A549 (cell line): Measurements from ENCODE around the gene HLCS. TPM values are rescaled to one million over a fixed set of nuclear protein-coding genes. Genes with fewer than 3 reads are reported as not detected.
A peak's percentile ranks its signal among the peaks of the same experiment; 100 is the strongest.

Experiments used
- ATAC-seq, 2 experiments: fragments of 200-7000 bp in 1 of 2; fragments of >200 bp in 1 of 2; cut with Nextera tagmentation in 1 of 2; cut with Tn5 transposase in 1 of 2; 3 replicates each; pipeline versions ENCODE4 v1.8.0 to v1.9.1; 2018 to 2020; ENCODE audit warnings: mild to moderate bottlenecking in 1 of 2, moderate library complexity in 1 of 2
- CTCF ChIA-PET: fragments of 300-600 bp; sonication (Branson Sonifier 250); formaldehyde crosslinking; extraction: SDS; loops from one replicate; lab custom pipeline; 2021; ENCODE audit warnings: antibody characterized with exemption, inconsistent platforms; lab: Yijun Ruan, JAX
- POLR2A ChIA-PET: fragments of 350-600 bp; formaldehyde crosslinking; extraction: SDS; loops from one replicate; lab custom pipeline; 2021; ENCODE audit warnings: antibody characterized with exemption, inconsistent platforms; lab: Yijun Ruan, JAX
- DNase-seq, 2 experiments: peaks; one replicate each; pipeline versions ENCODE4 v3.0.0 to v3.0.0-alpha.2; 2011 to 2016; ENCODE audit warnings: low read depth in 1 of 2, low spot score in 1 of 2
- FAIRE-seq: peaks from 2 replicates; lab custom pipeline; 2011; peaks lifted over from hg19 to GRCh38; lab: Jason Lieb, UNC
- H3K27ac ChIP-seq, 2 experiments: fragments of >200 bp; sonication (Bioruptor Twin); formaldehyde crosslinking; 3 replicates each; pipeline ENCODE4 v1.5.1; 2016 to 2017
- H3K4me1 ChIP-seq: fragments of >200 bp; sonication (Bioruptor Twin); formaldehyde crosslinking; 3 replicates; pipeline ENCODE4 v1.6.1; 2016
- H3K4me2 ChIP-seq: fragments of >200 bp; sonication (Bioruptor Twin); formaldehyde crosslinking; 3 replicates; pipeline ENCODE4 v1.6.1; 2016
- H3K4me3 ChIP-seq: fragments of >200 bp; sonication (Bioruptor Twin); formaldehyde crosslinking; 3 replicates; pipeline ENCODE4 v1.5.1; 2016
- H3K9me3 ChIP-seq: fragments of >200 bp; sonication (Bioruptor Twin); formaldehyde crosslinking; 3 replicates; pipeline ENCODE4 v1.6.1; 2016
- ATOH8 ChIP-seq: fragments of 250-450 bp; sonication (Bioruptor Pico); IDR thresholded peaks from 2 replicates; pipeline ENCODE4 v1.5.0; 2020; ENCODE audit warnings: low read depth, mild to moderate bottlenecking, moderate library complexity
- BHLHE40 ChIP-seq: IDR thresholded peaks from 2 replicates; pipeline ENCODE4 v1.6.1; 2012; ENCODE audit warnings: low read depth, low read length, inconsistent platforms
- CBX2 ChIP-seq: fragments of 200-600 bp; sonication (generic); IDR thresholded peaks from 2 replicates; pipeline ENCODE4 v1.6.1; 2016; ENCODE audit warnings: low read depth, mild to moderate bottlenecking, borderline replicate concordance
- CBX8 ChIP-seq: fragments of 200-600 bp; sonication (generic); IDR thresholded peaks from 2 replicates; pipeline ENCODE4 v1.6.1; 2016
- CEBPB ChIP-seq, 2 experiments: fragments of >200 bp in 1 of 2; sonication (Bioruptor Twin) in 1 of 2; formaldehyde crosslinking in 1 of 2; IDR thresholded peaks; 2 replicates each; pipeline ENCODE4 v1.6.1; 2012 to 2016
- CHD4 ChIP-seq: fragments of 200-600 bp; sonication (generic); IDR thresholded peaks from 2 replicates; pipeline ENCODE4 v1.6.1; 2016; ENCODE audit warnings: antibody characterized with exemption, mild to moderate bottlenecking, borderline replicate concordance
- HEYL ChIP-seq: fragments of 250-450 bp; sonication (Bioruptor Pico); IDR thresholded peaks from 2 replicates; pipeline ENCODE4 v1.8.0; 2021; ENCODE audit warnings: mild to moderate bottlenecking, moderate library complexity
- MAX ChIP-seq: IDR thresholded peaks from 2 replicates; pipeline ENCODE4 v1.6.1; 2012
- NR3C1 ChIP-seq: fragments of >200 bp; sonication (Bioruptor Twin); formaldehyde crosslinking; IDR thresholded peaks from 3 replicates; pipeline ENCODE4 v1.6.1; 2017
- PHF8 ChIP-seq: fragments of 200-600 bp; sonication (generic); IDR thresholded peaks from 2 replicates; pipeline ENCODE4 v1.6.1; 2016; ENCODE audit warnings: low read depth, mild to moderate bottlenecking, antibody characterized with exemption, moderate library complexity, borderline replicate concordance
- RAD21 ChIP-seq, 2 experiments: fragments of >200 bp in 1 of 2; sonication (Bioruptor Twin) in 1 of 2; formaldehyde crosslinking in 1 of 2; IDR thresholded peaks in 1 of 2; conservative IDR thresholded peaks in 1 of 2; 2 replicates in 1 of 2; 3 replicates in 1 of 2; pipeline ENCODE4 v1.6.1; 2012 to 2018; ENCODE audit warnings: inconsistent platforms in 1 of 2
- RFX5 ChIP-seq: fragments of 450-650 bp; IDR thresholded peaks from 2 replicates; pipeline ENCODE4 v1.7.1; 2014; ENCODE audit warnings: antibody characterized with exemption, mild to moderate bottlenecking, moderate library complexity
- RNF2 ChIP-seq: fragments of 200-600 bp; sonication (generic); IDR thresholded peaks from 2 replicates; pipeline ENCODE4 v1.6.1; 2016; ENCODE audit warnings: low read depth, mild to moderate bottlenecking, antibody characterized with exemption, moderate library complexity, borderline replicate concordance
- SREBF2 ChIP-seq: fragments of 450-650 bp; IDR thresholded peaks from 2 replicates; pipeline ENCODE4 v1.6.1; 2014; ENCODE audit warnings: mild to moderate bottlenecking, moderate library complexity
- TFCP2L1 ChIP-seq: fragments of 250-450 bp; sonication (Bioruptor Pico); IDR thresholded peaks from 2 replicates; pipeline ENCODE4 v1.5.0; 2021; ENCODE audit warnings: mild to moderate bottlenecking
- TP53 ChIP-seq: fragments of 250-450 bp; sonication (Bioruptor Pico); IDR thresholded peaks from 2 replicates; pipeline ENCODE4 v1.5.0; 2021; ENCODE audit warnings: mild to moderate bottlenecking, moderate library complexity
- ZNF302 ChIP-seq: fragments of 250-450 bp; sonication (Bioruptor Pico); IDR thresholded peaks from 2 replicates; pipeline ENCODE4 v1.9.0; 2021; ENCODE audit warnings: inconsistent platforms, mild to moderate bottlenecking, moderate library complexity
- whole genome bisulfite sequencing: methylation state at CpG from one replicate; pipeline ENCODE4 v1.1.6; 2017; ENCODE audit errors: missing lambda C conversion rate; 5-methylcytosine and 5-hydroxymethylcytosine counted together
- polyA plus RNA-seq, 4 experiments: library from polyadenylated mRNA; depleted of rRNA in 3 of 4; stranded (reverse); fragments of >200 nt; fragmentation: RNase III in 1 of 4; extraction: RNeasy Plus Mini Kit Qiagen cat#74134 plus additional on column Dnase treatment in 1 of 4; gene quantifications; 2 replicates in 3 of 4; 3 replicates in 1 of 4; pipeline ENCODE4 v1.2.3, GENCODE V29; 2011 to 2017
- TF ChIP-seq, protein P1 (sequence below): fragments of 250-450 bp; sonication (Bioruptor Pico); IDR thresholded peaks from 2 replicates; pipeline ENCODE4 v1.5.0; 2021; ENCODE audit warnings: mild to moderate bottlenecking, moderate library complexity, borderline replicate concordance

HLCS gene
- polyA plus RNA-seq, 2 of the 4 experiments (the other 2 are of a cell fraction): 8.4 to 24.3 TPM

GRCh38 chr21:36722370-36723368, 243.8 kb downstream of the HLCS start:
- WGBS: 90% methylated on average over 19 of the region's 25 CpGs

DNA sequence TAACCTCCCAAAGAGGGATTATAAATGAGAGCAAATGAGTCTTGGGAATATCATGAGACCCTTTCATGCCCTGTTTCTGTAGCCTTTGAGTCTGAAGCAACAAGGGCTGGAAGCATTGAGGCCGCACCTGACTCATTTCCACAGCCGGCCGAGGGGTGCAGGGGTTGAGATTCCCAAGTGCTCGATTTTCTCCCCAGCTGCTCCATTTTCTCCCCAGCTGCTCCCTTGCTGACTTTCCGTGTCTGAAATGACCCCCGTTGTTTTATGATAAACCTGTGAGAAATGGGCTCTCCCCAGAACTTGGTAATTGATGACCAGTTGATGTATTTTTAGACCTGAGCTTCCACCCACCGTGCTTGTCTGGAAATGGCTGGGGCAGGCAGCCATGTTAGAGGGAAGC, 244.7 kb downstream of the HLCS start:
- POLR2A ChIA-PET: no interaction called here

More at GRCh38 chr21:36722370-36723368, 243.8 kb downstream of the HLCS start:
- H3K4me2 ChIP-seq: no peak overlapping the region
- ChIA-PET CTCF (interaction anchor here (0.6 to 1.3 kb wide), 2 partner anchors 8 to 14 kb away, joined by 3 to 4 read pairs; no protein-coding TSS in a partner anchor), POLR2A (no interaction called here)
- no peaks in the 10 kb centered on the region for H3K9me3 ChIP-seq
- H3K4me3 ChIP-seq: no peak overlapping the region
- FAIRE-seq (no peak), ATAC-seq (0 out of 6 replicates have a peak, but pooled peaks of 1 of the 2 experiments have one; percentile 15), DNase-seq (no peak)
- no peak overlapping the region for H3K27ac ChIP-seq
- TF ChIP-seq MAX (no peak), CBX8 (no peak), BHLHE40 (no peak), RAD21 (conservative IDR thresholded peaks at IDR 0.05 in 1 of 2, IDR thresholded peaks at IDR 0.05 in 1 of 2) (no peak), RFX5 (no peak), SREBF2 (no peak), NR3C1 (no peak), CEBPB (IDR thresholded peaks at IDR 0.05) (no peak), CBX2 (no peak), ZNF302 (CRISPR knock-in tag) (no peak), CHD4 (no peak), TP53 (CRISPR knock-in tag) (no peak), ATOH8 (CRISPR knock-in tag) (no peak), HEYL (CRISPR knock-in tag) (no peak), TFCP2L1 (CRISPR knock-in tag) (no peak), RNF2 (no peak), PHF8 (no peak)
- TF ChIP-seq, protein P1, sequence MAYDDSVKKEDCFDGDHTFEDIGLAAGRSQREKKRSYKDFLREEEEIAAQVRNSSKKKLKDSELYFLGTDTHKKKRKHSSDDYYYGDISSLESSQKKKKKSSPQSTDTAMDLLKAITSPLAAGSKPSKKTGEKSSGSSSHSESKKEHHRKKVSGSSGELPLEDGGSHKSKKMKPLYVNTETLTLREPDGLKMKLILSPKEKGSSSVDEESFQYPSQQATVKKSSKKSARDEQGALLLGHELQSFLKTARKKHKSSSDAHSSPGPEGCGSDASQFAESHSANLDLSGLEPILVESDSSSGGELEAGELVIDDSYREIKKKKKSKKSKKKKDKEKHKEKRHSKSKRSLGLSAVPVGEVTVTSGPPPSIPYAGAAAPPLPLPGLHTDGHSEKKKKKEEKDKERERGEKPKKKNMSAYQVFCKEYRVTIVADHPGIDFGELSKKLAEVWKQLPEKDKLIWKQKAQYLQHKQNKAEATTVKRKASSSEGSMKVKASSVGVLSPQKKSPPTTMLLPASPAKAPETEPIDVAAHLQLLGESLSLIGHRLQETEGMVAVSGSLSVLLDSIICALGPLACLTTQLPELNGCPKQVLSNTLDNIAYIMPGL (CRISPR knock-in tag): no peak
- no peaks in the 10 kb centered on the region for H3K4me1 ChIP-seq

More for the DNA sequence above, 244.7 kb downstream of the HLCS start:
- Histone ChIP-seq H3K4me2 (no peak overlapping the region), H3K4me3 (no peak overlapping the region)
- CTCF ChIA-PET: interaction anchor here (1.3 to 1.5 kb wide), 2 partner anchors 9 to 196 kb away, joined by 3 to 4 read pairs; no protein-coding TSS in a partner anchor
- TF ChIP-seq, protein P1 (CRISPR knock-in tag): no peak
- TF ChIP-seq, all 56 proteins: peak for 0
- WGBS: 94% methylated on average over 7 of the region's 7 CpGs
- Histone ChIP-seq H3K4me1 (no peaks in the 10 kb centered on the region), H3K9me3 (no peaks in the 10 kb centered on the region), H3K27ac (no peak overlapping the region)
- ATAC-seq: no peak
- no peak for FAIRE-seq
- no peak for DNase-seq
